Measurements from ENCODE around the gene KIF5A.

- TF ChIP-seq CTCF (IDR thresholded peaks at IDR 0.05) = no peak
- no peak for TF ChIP-seq ZFX (IDR thresholded peaks at IDR 0.05; ENCODE audit: borderline replicate concordance)
Observed at GRCh38 chr12:57603324-57603723, 53.5 kb downstream of the KIF5A start.

All from 22Rv1 (cell line).